Occipital lobe (tissue), 2 donors: ENCODE data around the gene FSTL5. TPM values are rescaled to one million over a fixed set of nuclear protein-coding genes. Genes with fewer than 3 reads are reported as not detected.

Source experiments
- DNase-seq: peaks from one replicate; lab custom pipeline; 2025; lab: John Stamatoyannopoulos, UW
- total RNA-seq: library from RNA; depleted of rRNA; stranded (reverse); fragments of >200 nt; gene quantifications from one replicate; pipeline ENCODE4 v1.2.3, GENCODE V29; 2014

FSTL5 gene
- total RNA-seq, 1 donor from 2014 or later, result 60.8 TPM

DNA sequence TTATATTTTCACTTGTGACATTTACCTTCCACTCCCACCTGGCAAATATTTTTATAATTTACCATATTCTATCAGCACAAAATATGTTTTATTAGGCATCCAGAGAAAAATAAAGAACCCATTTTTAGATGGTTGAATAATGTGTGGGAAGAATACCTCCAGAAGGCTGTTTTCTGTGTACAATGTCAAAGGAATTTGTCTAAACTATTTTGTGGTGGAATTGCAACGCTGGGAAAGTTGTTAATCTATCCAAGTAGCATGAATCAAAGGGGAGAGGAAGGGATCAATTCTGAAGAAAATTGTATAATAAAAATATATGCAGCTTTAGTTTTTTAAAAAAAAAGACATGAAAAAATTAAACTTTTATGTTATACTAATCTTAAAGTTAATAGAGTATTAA, 706.5 kb downstream of the FSTL5 start:
- DNase-seq, result no peak

DNA sequence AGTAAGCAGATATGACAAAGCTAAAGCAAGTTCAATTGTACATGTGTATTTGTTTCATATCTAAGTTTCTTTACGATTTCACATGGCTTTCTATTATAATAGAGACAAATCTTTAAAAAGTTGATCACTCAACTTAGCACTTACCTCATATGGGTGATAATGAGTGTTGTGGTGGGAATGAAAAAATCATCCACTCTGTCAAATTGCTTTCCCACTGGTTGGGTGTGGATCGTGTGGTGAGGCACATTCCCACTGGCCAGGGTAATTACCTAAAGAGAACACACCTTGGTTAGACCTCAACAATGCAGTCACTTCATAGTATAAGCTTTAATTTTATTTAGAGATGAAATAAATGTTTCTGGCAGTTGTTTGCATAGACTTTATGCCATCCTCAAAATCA, 708.9 kb downstream of the FSTL5 start:
- DNase-seq, result no peak

DNA sequence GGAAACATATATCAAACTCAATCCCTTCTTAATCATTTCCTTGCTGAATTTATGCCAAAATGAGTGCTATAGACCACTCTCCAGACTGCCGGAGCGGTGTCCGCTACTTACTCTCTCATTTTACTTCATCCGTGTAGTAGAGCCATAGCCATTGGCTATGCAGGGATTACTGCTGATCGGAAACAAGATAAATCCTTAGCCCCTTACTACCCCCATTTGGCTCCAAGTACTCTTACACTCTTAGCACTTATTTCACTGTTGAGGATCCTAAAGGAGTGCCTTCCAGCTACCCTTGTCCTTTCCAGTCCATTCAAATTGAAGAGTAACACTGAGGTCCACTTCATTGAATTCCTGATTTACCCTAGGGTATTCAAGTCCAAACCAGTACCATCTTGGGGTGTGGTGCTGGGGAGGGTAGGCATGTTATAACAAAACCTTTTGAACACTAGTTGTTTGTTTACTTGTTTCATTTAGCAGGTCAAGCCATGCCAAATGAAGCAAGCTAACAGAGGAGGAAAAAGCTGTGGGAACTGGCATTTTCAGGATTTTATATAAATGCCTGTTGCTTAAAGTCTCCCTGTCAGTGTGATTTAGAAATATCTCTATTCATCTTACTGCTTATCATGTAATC, 715.1 kb downstream of the FSTL5 start:
- DNase-seq, result no peak

DNA sequence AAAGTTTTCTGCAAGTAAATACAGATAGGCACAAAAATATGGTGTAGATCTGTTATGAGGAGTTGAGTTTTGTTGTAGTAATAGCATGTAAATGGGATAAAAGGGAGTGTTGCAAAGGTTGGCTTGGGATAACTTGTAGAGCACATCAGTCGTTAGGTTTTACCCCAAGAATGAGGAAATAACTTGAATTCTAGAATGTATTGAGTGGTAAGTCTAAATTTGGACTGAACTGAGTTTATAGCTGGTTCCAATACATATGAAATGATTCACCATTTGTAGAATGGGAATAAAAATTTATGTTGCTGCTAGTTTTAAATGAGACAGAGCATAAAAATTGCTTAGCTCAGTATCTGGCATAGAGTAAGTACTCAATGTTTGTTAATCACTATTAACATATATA, 719.2 kb downstream of the FSTL5 start:
- DNase-seq, result no peak

DNA sequence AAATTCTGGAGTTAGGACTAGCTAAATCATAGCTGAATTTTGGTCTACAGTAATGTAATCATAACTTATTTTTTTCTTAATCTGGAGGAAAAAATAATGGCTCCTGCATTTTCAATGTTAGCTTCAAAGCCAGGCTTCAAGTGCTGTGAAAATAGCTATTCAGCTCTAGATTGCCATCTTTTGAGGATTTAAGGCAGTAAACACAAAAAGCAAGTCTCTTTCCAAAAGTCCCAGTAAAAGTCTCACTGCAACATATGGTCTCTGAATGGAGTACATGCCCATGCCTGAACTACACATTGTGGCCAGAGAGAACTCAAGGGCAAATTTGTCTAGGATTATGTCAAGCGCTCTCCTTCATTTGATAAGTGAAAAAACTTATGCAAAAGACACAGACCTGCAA, 720.9 kb downstream of the FSTL5 start:
- no peak for DNase-seq

DNA sequence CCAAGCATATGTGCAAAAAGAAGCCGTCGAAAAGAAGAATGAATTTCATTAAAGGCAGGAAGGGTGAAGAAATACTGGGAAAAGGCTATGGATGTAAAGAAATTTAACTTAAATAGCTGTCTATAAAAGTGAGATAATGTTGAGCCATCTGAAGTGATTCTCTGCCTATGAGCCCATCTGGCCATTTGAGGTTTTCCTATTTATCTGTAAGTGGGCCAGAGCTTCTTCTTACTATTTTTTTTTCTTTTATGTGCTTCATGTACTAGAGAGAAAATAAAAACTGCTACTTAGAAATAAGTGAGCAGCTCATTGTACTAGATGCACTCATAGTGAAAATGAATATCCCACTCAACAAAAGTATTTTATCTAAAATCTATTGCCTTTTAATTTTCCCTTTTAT, 725.7 kb downstream of the FSTL5 start:
- DNase-seq, result no peak

DNA sequence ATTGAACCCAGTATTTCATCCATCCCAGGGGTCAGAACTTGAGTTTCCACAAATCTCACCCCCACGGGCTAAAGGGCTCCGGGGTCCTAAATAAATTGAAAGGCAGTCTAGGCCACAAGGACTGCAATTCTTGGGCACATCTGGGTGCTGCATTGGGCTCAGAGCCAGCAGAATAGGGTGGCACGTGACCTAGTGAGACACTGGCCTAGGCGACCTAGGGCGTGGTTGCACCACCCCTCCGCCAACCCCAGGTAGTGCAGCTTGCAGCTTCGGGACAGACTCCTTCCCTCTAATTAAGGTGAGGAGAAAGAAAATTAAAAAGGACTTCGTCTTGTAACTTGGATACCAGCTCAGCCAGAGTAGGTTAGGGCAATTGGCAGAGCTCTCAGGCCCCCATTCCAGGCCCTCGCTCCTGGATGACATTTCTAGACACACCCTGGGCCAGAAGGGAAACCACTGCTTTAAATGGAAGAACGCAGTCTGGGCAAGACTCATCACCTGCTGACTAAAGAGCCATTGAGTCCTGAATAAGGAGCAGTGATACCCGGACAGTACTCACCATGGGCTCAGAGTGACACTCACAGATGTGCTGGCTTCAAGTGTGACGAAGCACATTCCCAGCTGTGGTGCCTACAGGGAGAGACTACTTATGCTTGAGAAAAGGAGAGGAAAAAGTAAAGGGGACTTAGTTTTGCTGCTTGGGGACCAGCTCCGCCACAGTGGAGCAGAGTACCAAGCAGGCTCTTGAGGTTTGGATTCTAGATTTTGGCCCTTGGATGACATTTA, 735.4 kb downstream of the FSTL5 start:
- DNase-seq, result no peak

DNA sequence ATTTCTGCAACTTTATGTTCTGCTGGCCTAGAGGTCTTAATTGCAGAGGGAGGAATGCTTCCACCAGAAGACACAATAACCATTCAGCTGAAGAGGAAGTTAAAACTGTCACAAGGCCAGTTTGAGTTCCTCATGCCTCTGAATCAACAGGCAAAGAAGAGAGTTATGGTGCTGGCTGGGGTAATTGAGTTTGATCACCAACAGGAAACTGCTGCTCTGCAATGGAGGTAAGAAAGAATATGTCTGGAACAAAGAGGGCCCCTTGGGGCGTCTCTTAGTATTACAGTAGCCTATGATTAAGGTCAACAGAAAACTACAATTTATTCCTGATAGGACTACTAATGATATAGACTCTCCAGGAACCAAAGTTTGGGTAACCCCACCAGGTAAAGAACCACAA, 744.0 kb downstream of the FSTL5 start:
- DNase-seq, result no peak

DNA sequence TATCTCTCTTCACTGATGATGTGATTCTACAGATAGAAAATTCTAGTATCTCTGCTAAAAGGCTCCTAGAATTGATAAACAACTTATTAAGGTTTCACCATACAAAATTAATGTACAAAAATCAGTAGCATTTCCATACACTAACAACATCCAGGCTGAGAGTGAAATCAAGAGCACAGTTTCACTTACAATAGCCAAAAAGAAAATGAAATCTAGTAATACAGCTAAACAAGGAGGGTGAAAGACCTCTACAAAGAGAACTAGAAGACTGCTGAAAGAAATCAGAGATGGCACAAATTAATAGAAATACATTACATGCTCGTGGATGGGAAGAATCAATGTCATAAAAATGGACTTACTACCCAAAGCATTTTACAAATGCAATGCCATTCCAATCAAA, 751.9 kb downstream of the FSTL5 start:
- DNase-seq, result no peak

DNA sequence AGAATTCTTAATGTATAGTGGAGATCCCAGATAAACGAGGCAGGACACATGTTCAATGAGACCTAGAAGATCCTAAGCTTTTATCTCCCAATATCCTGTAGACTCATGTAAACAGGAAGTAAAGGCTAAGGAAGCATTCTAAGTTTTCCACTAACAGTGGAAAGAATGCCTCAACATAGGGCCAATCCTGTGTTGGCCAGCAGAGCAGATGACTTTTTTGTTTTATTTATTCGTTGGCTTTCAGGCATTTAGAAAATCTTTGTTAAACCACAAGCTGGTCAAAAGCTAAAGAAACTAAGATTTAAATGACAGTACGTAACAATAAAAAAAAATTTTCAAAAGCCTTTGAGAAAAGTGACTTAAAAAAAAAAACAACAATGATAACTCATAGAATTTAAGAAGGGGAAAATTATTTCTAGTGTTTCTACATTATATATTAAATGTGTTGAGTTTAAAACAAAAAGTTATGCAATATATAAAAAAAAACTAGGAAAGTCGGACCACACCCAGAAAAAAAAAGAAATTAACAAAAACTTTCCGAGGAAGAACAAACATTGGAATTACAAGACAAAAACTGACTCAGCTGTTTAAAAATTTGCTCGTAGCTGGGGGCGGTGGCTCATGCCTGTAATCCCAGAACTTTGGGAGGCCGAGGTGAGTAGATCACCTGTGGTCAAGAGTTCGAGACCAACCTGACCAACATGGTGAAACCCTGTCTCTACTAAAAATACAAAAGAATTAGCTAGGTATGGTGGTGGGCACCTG, 759.3 kb downstream of the FSTL5 start:
- DNase-seq, result no peak

DNA sequence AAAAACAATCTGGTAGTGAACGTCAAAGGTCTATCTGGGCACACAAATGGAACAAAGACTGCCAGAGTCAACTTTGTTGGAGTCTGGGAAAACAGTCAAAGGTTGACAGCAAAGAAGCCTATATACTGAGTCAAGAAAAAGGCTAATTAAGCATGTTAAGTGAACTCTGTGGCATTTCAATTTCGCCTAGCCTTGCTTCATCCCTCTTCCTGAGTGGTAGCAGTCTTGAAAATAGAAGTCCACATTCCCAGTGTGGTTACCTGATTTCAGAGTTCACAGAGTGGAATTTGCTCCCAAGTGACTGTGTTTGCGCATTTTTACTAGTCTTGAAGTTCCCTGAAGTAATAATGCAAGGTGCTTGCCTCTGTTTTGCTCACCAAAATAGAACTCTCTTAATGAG, 760.0 kb downstream of the FSTL5 start:
- DNase-seq, result no peak

DNA sequence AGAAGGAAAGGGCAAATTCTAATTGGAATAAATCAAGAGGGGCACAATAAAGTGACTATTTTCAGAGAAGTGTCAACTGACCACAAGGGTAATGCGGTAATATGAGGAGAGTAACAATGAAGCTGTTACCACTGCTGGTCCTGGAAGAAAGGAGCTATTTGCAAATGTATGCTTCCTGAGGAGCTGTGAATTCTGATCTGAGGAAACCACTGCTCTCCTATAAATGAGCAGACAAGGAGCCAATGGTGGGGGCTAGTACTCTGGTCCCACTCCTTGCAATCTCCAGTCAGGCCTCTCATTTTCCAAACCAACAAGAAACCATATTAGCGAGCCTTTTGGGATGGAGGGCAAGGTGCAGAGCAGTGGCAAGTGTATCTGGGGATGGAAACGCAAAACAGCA, 770.2 kb downstream of the FSTL5 start:
- DNase-seq, result no peak

DNA sequence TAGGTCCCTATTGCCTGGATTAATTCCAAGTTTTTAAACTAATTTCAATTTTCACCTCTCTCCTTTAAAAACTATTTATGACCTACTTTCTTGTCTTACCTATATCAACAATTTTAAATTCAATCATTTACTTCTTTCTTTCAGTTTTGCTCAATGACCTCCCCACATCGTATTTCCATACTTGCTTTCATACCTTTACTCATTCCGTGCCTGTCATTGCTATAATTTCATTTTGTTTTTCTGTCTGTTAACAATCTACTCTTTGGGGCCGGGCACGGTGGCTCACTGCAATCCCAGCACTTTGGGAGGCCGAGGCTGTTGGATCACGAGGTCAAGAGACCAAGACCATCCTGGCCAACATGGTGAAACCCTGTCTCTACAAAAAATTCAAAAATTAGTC, 781.1 kb downstream of the FSTL5 start:
- DNase-seq, result no peak

DNA sequence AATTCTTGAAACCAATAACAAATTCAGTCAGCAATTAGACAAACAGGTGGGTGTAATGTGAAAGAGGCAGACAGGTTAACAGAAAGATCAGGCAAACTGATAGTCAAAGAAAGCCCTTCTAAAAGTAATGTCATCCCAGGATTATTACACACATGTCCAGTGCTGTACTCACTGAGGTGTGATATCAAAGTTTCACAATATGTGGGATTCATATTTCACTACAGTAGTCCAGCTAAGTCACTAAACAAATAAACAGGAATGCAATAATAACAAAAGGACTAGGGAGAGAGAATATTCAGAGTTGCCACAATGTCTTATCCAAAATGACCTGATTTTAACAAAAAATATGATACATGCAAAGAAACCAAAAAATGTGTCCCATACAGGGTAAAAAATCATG, 787.5 kb downstream of the FSTL5 start:
- DNase-seq, result no peak

DNA sequence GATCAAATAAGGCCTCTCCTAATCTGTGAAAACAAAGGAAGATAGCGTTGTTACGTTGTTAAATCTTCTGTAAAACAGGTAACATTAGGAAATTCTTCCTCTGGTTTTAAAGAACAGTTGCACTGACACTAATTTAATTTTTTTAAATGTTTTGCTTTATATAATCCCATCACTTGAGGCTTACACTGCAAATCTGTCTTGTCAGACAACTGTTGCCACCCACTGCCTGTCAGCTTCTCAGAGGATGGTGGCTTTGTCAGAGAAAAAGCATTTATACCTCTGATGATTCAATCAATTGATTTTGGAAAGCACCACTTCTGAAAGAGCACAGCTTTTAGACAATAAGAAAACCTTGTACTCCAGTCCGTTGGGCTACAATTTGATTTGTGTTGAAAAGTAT, 799.1 kb downstream of the FSTL5 start:
- no peak for DNase-seq

DNA sequence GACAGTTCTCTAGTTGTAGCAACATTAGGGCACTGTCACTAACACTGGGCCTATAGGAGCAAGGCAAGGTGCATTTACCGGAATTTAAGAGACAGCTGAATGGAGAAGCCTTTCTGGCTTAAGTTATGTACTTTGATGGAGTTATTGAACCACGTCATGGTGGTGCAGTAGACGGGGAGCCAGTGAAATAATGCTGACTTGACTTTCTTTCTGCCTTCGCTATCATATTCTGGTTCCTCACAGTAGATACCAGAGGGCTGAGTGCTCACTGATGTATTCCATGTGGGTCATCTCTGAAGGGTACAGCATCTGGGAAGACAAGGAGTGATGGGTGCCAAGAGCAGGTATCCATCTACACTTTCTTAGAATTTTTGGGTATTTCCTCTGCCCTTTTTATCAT, 802.8 kb downstream of the FSTL5 start:
- DNase-seq, result no peak

DNA sequence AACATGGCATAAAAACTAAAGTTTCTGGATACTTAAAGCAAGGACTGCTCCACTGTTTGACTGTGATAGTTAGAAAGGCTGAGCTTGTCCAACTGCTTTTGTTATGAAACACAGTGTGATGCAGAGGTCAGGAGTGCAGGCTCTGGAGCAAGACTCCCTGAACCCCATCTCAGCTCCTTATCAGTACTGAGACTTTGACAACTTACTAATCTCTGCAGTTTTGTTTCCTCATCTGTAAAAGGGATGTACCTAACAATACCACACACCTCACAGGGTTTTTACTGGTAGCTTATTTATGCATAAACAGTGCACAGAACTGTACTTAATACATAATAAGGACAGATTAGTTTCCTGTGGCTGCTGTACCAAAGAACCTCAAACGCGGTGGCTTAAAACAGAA, 804.3 kb downstream of the FSTL5 start:
- DNase-seq, result no peak

DNA sequence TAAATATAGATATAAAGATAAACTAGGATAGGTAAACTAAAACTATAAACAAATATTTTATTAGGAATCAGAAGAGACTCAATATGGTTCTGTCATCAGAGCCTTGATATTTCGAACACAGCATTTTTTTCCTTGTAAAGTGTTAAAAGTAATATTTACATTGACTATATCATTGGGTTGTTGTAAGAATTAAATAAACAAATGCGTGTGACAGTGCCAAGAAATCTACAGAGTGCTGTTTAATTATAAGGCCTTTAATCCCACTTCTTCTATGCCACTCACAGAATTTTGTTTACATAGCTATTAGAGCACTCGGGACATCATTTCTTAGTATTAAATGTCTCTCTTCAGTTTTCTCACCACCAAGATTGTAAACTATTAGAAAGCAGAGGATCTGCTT, 807.4 kb downstream of the FSTL5 start:
- no peak for DNase-seq

DNA sequence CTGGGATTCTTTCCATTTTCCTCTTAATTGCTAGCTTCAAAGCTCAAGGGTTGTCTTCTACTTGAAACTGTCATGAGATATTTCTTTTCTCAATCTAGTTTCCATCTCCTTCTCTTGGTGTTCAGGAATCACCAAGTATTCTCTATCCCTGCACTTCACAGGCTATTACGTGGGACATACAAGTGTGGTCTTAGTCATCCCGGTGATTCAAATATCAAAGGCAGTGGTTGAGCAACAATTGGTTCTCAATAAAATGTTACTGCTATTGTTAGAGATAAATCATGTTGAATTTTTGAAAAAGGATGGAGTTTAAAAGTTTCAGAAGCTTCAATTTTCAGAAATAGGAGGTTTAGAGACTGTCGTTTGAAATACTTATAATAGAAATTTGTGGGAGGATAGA, 812.9 kb downstream of the FSTL5 start:
- DNase-seq, result no peak

DNA sequence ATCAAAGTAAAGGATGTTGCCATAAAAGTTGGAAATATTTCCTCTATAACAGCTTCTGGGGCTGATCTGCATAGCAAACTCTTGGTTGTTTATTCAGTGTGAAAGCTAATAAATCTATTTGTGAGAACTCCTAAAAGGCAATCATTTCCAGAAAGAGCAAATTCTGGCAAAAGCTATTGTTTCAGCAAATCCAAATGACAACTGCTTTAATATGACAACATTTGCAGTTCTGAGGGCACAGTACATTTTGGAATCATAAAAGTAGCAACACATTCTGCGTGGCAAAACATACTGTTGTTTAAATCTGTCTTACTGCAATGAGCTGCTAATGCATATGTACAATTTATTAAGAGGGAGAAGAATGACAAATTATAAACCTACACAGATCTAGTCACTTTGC, 818.1 kb downstream of the FSTL5 start:
- no peak for DNase-seq

DNA sequence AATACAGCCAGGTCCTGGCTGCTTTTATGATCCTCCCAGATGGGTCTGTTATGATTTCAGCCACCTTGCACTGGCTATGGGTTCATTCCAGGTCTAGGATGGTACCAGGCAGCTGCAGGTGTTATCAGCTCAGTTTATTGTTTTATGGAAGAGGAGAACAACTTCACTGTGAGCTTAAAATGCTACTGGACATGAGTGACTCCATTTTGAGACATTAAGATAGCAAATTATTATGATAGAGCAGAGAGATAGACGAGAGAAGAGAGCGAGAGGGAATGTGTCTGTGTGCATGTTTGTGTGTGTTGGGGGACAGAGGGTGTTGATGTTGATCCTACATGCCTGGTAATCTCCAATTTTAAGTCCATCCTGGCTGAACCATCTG, 820.2 kb downstream of the FSTL5 start:
- DNase-seq, result no peak

DNA sequence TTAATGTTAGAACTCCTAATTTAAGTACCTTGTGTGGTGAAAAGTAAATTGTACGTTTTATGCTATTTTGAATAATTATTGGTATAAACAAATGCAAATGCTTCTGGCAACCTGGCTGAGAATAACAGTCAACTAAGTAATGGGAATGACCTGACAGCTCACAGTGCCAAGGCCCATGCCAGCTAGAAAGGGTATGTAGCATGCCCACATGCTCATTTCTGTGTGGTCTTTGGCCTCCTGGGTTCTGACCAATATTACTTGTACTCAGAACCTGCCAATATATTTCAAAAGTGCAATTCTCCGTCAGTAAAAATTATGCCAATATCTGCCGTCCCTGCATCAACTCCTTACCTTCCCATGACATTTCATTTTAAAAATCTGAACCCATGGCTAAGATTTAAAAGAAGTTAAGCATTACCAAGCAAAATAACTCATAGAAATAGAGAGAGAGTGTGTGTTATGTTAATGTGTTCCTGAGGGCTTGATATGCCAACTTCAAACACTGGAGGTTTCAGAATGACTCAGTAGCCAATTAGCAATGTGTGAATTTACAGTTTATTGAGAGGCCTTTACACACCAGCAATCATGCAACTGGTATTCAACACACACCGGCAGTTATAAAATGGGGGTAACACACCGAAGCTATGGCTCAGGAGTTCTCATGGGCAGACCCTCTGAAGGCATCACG, 820.8 kb downstream of the FSTL5 start:
- DNase-seq, result no peak
